KMS-11 (cell line): ENCODE measurements around the gene DNAJA1.

Source experiments
- H2AFZ ChIP-seq: fragments of 200-600 bp; sonication (generic); 2 replicates; pipeline ENCODE4 v1.6.1; 2016; ENCODE audit warnings: antibody characterized with exemption, mixed run types, low read depth
- H3K27ac ChIP-seq: fragments of 200-600 bp; sonication (generic); 2 replicates; pipeline ENCODE4 v1.6.1; 2016; ENCODE audit warnings: mild to moderate bottlenecking, mixed run types
- H3K27me3 ChIP-seq: fragments of 200-600 bp; sonication (generic); 2 replicates; pipeline ENCODE4 v1.6.1; 2017; ENCODE audit warnings: mild to moderate bottlenecking, low read depth, mixed run types, moderate library complexity; ENCODE audit not compliant: insufficient read depth
- H3K36me3 ChIP-seq: fragments of 200-600 bp; sonication (generic); 2 replicates; pipeline ENCODE4 v1.6.1; 2017; ENCODE audit warnings: mild to moderate bottlenecking, mixed run types; ENCODE audit not compliant: insufficient read depth
- H3K4me1 ChIP-seq: fragments of 200-600 bp; sonication (generic); 2 replicates; pipeline ENCODE4 v1.6.1; 2016; ENCODE audit warnings: mild to moderate bottlenecking, low read depth, mixed run types; ENCODE audit not compliant: poor library complexity, severe bottlenecking
- H3K4me2 ChIP-seq: fragments of 200-600 bp; sonication (generic); 2 replicates; pipeline ENCODE4 v1.7.0; 2016; ENCODE audit warnings: mild to moderate bottlenecking, mixed run types
- H3K4me3 ChIP-seq: fragments of 200-600 bp; sonication (generic); IDR thresholded peaks from 2 replicates; pipeline ENCODE4 v1.6.1; 2017; ENCODE audit warnings: low read depth, low read length, mixed read lengths; ENCODE audit not compliant: insufficient read depth
- H3K79me2 ChIP-seq: fragments of 200-600 bp; sonication (generic); 2 replicates; pipeline ENCODE4 v1.6.1; 2016; ENCODE audit warnings: low read depth, mixed run types; ENCODE audit not compliant: insufficient read depth
- H3K9ac ChIP-seq: fragments of 200-600 bp; sonication (generic); 2 replicates; pipeline ENCODE4 v1.6.1; 2016; ENCODE audit warnings: mild to moderate bottlenecking, mixed run types
- H4K20me1 ChIP-seq: fragments of 200-600 bp; sonication (generic); 2 replicates; pipeline ENCODE4 v1.6.1; 2016; ENCODE audit warnings: mild to moderate bottlenecking, mixed run types; ENCODE audit not compliant: insufficient read depth
- TF ChIP-seq, protein P1 (sequence below): fragments of 200-600 bp; sonication (generic); conservative IDR thresholded peaks from 2 replicates; pipeline ENCODE4 v1.6.1; 2017; ENCODE audit warnings: low read depth, mild to moderate bottlenecking, antibody characterized with exemption, low read length, moderate library complexity, mixed read lengths

DNAJA1 gene

DNA sequence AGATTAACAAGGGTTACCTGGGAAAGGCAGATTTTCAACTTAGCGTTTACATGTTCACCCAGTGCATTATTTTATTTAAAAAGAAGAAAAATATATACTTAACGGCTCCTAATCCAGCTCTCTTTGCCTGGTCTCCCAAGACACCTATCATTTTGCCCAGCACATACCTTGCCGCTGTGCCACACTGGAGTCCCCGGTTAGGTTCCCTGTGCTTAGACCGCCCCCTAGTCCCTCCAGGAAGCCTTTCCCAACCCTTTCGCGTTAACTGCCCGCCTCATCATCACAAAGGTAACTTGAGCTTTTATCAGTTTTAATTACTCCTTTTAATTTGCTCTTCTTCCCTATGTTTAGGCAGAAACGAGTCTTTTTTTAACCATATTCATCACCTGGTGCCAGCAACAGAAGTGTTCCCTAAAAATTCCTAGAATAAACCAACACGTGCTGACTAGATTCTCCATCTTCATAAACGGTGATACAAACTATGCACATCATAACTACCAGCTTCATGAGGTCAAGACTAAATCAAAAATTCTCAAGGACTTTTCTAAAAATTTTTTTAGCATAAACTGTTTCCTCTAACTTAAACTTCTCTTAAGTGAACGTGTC is 19.7 kb downstream of the DNAJA1 start:
- Histone ChIP-seq H4K20me1 (no peaks in the 10 kb centered on the region), H3K4me3 (no peak overlapping the region), H2AFZ (no peak overlapping the region), H3K4me1 (no peaks in the 10 kb centered on the region), H3K4me2 (no peak overlapping the region), H3K9ac (no peak overlapping the region), H3K36me3 (no peaks in the 10 kb centered on the region), H3K79me2 (no peaks in the 10 kb centered on the region), H3K27ac (no peak overlapping the region), H3K27me3 (no peaks in the 10 kb centered on the region)
- TF ChIP-seq, protein P1, sequence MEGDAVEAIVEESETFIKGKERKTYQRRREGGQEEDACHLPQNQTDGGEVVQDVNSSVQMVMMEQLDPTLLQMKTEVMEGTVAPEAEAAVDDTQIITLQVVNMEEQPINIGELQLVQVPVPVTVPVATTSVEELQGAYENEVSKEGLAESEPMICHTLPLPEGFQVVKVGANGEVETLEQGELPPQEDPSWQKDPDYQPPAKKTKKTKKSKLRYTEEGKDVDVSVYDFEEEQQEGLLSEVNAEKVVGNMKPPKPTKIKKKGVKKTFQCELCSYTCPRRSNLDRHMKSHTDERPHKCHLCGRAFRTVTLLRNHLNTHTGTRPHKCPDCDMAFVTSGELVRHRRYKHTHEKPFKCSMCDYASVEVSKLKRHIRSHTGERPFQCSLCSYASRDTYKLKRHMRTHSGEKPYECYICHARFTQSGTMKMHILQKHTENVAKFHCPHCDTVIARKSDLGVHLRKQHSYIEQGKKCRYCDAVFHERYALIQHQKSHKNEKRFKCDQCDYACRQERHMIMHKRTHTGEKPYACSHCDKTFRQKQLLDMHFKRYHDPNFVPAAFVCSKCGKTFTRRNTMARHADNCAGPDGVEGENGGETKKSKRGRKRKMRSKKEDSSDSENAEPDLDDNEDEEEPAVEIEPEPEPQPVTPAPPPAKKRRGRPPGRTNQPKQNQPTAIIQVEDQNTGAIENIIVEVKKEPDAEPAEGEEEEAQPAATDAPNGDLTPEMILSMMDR: no peak

DNA sequence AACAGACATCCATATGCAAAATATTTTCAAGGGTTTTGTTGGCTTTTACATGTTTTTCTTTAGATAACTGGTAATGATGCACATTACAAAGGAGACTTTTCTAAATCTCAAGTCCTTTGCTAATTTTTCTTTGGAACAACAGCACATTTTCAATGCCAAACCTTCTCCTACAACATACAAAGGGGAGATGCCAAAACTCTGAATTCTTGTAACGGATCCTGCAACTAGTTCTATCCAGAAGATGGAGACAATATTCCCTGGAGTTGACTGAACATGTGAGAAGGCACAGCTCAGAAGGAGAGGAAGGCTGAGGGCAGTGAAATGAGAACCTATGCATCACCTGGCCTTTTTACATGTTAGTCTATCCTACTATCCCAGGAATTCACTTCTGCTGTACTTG is 21.0 kb downstream of the DNAJA1 start:
- Histone ChIP-seq H3K4me2 (no peak overlapping the region), H3K4me3 (no peak overlapping the region), H3K36me3 (no peaks in the 10 kb centered on the region), H3K79me2 (no peaks in the 10 kb centered on the region), H2AFZ (no peak overlapping the region), H3K9ac (no peak overlapping the region), H3K4me1 (no peaks in the 10 kb centered on the region), H3K27ac (no peak overlapping the region), H4K20me1 (no peaks in the 10 kb centered on the region), H3K27me3 (no peaks in the 10 kb centered on the region)
- TF ChIP-seq, protein P1: no peak

- Histone ChIP-seq H3K79me2 (no peaks in the 10 kb centered on the region), H4K20me1 (no peaks in the 10 kb centered on the region), H3K9ac (no peak overlapping the region), H2AFZ (no peak overlapping the region), H3K4me2 (no peak overlapping the region), H3K4me1 (no peaks in the 10 kb centered on the region), H3K27me3 (no peaks in the 10 kb centered on the region), H3K27ac (no peak overlapping the region), H3K36me3 (no peaks in the 10 kb centered on the region), H3K4me3 (no peak overlapping the region)
- TF ChIP-seq, protein P1: no peak
Observed at GRCh38 chr9:33048054-33048465, 23.0 kb downstream of the DNAJA1 start.

- no peaks in the 10 kb centered on the region for H3K79me2 ChIP-seq
- no peaks in the 10 kb centered on the region for H3K27me3 ChIP-seq
- no peak overlapping the region for H3K4me2 ChIP-seq
- H3K27ac ChIP-seq: no peak overlapping the region
- no peak overlapping the region for H3K9ac ChIP-seq
- H3K4me3 ChIP-seq: no peak overlapping the region
- no peaks in the 10 kb centered on the region for H4K20me1 ChIP-seq
- no peaks in the 10 kb centered on the region for H3K4me1 ChIP-seq
- TF ChIP-seq, protein P1: no peak
- no peak overlapping the region for H2AFZ ChIP-seq
- H3K36me3 ChIP-seq: no peaks in the 10 kb centered on the region
Observed at GRCh38 chr9:33049680-33050361, 24.7 kb downstream of the DNAJA1 start.
